ENCODE results near the gene DIDO1.
"Not testable (repeated sequence)": the region's sequence is repeated elsewhere in the genome, so short reads cannot be mapped to it uniquely, and the experiment has no call there.

DIDO1 gene

DNA sequence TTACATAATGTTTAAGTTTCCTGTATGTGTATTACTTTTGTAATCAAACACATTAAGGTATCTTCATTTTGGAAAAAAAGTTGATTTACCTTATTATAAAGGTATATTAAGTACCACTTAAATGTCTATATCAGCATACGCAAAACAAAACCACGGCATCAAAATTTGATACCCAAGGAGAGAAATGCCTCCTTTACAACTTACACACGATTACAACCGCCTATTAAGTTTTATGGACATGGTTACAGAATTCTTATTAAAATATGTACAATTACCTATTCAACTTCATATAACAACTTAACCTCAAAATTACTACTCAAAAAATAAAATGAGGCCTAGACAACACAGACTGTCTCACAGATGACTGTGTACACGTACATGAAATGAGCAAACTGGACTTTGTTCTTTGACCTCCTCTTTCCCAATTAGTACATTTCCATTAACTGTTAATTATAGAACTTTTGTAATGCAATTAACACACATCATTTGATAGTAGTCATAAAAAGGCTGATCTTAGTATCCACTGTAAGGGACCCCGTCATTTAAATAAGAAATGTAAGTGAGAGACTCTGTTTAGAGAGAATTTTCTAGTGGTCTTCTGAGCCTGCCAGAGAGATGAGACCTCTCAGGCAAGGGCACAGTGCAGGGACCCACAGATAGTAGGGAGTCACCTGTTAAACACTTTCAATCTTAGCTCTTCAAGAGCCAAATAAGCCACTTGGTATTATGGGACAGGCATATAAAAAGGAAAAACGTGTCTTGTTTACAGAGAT lies 2.5 kb downstream of the DIDO1 start:
- Histone ChIP-seq H3K4me2 (ENCODE audit: low read length, poor library complexity, severe bottlenecking) (peak overlapping the region; percentile 83), H3K4me3 (ENCODE audit: insufficient read depth in 1 of 2, low read depth in 1 of 2, low read length in 2 of 2) (peak overlapping the region in 1 of 2 experiments; percentile 95), H3K4ac (ENCODE audit: low read depth in 1 of 2, low read length in 2 of 2) (no peak overlapping the region), H3K27me3 (ENCODE audit: control insufficient read depth in 1 of 2, insufficient read depth in 1 of 2, low read length in 2 of 2) (no peaks in the 10 kb centered on the region), H3K9ac (ENCODE audit: low read length) (peak overlapping the region; percentile 99), H3K4me1 (ENCODE audit: control insufficient read depth, insufficient read depth, low read depth, low read length) (peaks cover 34% of the 10 kb centered on the region), H2BK12ac (ENCODE audit: low read length in 2 of 2) (no peak overlapping the region), H2BK5ac (ENCODE audit: low read depth, low read length, poor library complexity, severe bottlenecking) (no peak overlapping the region), H3K79me1 (replicated peaks; ENCODE audit: low read length, poor library complexity, severe bottlenecking) (no peaks in the 10 kb centered on the region), H3K23ac (ENCODE audit: low read length in 2 of 2) (peak overlapping the region in 1 of 2 experiments; percentile 43), H2AFZ (ENCODE audit: low read depth, low read length) (no peak overlapping the region), H3K27ac (ENCODE audit: low read length, poor library complexity, severe bottlenecking) (peak overlapping the region; percentile 42), H3K36me3 (ENCODE audit: control insufficient read depth in 1 of 2, insufficient read depth in 2 of 2, low read depth in 1 of 2, low read length in 2 of 2) (no peaks in the 10 kb centered on the region), H3K9me3 (ENCODE audit: control insufficient read depth, low read length) (no peaks in the 10 kb centered on the region), H2AK5ac (ENCODE audit: low read length, severe bottlenecking) (no peak overlapping the region), H4K91ac (ENCODE audit: low read length) (no peak overlapping the region), H4K8ac (ENCODE audit: low read length) (no peak overlapping the region), H2BK15ac (ENCODE audit: low read depth, poor library complexity, severe bottlenecking) (no peak overlapping the region), H3K18ac (ENCODE audit: low read depth in 1 of 2, low read length in 2 of 2) (no peak overlapping the region), H2BK120ac (ENCODE audit: low read depth, low read length) (no peak overlapping the region), H3K14ac (ENCODE audit: low read length in 2 of 2) (no peak overlapping the region)
- no peak for DNase-seq
- WGBS = 64% methylated on average over 4 of the region's 7 CpGs

DNA sequence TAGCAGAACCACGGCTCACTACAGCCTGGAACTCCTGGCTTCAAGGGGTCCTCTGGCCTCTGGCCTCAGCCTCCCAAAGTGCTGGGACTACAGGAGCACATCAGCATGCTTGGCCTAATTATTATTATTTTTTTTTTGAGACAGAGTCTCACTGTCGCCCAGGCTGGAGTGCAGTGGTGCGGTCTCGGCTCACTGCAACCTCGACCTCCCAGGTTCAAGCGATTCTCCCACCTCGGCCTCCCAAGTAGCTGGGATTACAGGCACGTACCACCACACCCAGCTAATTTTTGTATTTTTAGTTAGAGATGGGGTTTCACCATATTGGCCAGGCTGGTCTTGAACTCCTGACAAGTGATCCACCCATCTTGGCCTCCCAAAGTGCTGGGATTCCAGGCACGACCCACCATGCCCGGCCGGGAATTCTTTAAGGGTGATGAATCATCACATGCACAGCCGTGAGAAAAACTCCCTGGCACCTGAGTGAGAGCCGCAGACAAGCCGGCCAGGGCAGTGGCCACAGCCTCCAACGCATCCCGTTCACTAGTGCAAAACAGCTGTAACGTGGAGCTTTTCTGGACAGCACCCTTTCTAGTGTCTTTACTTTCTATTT lies 3.1 kb downstream of the DIDO1 start:
- Histone ChIP-seq H3K27ac (ENCODE audit: low read length, poor library complexity, severe bottlenecking) (peak overlapping the region; percentile 62), H3K9ac (ENCODE audit: low read length) (peak overlapping the region; percentile 99), H3K4me2 (ENCODE audit: low read length, poor library complexity, severe bottlenecking) (peak overlapping the region; percentile 38), H3K4me1 (ENCODE audit: control insufficient read depth, insufficient read depth, low read depth, low read length) (peaks cover 33% of the 10 kb centered on the region), H3K4me3 (ENCODE audit: insufficient read depth in 1 of 2, low read depth in 1 of 2, low read length in 2 of 2) (peak overlapping the region in 1 of 2 experiments; percentile 36)
- H2BK15ac ChIP-seq (ENCODE audit: low read depth, poor library complexity, severe bottlenecking); H4K8ac ChIP-seq (ENCODE audit: low read length); H2BK12ac ChIP-seq (ENCODE audit: low read length in 2 of 2); H3K14ac ChIP-seq (ENCODE audit: low read length in 2 of 2); H2AK5ac ChIP-seq (ENCODE audit: low read length, severe bottlenecking); H3K79me1 ChIP-seq (replicated peaks; ENCODE audit: low read length, poor library complexity, severe bottlenecking); H3K23ac ChIP-seq (ENCODE audit: low read length in 2 of 2); H4K91ac ChIP-seq (ENCODE audit: low read length); H3K4ac ChIP-seq (ENCODE audit: low read depth in 1 of 2, low read length in 2 of 2); H3K18ac ChIP-seq (ENCODE audit: low read depth in 1 of 2, low read length in 2 of 2); H3K36me3 ChIP-seq (ENCODE audit: control insufficient read depth in 1 of 2, insufficient read depth in 2 of 2, low read depth in 1 of 2, low read length in 2 of 2); H2BK120ac ChIP-seq (ENCODE audit: low read depth, low read length); H3K27me3 ChIP-seq (ENCODE audit: control insufficient read depth in 1 of 2, insufficient read depth in 1 of 2, low read length in 2 of 2); H2BK5ac ChIP-seq (ENCODE audit: low read depth, low read length, poor library complexity, severe bottlenecking); H3K9me3 ChIP-seq (ENCODE audit: control insufficient read depth, low read length); H2AFZ ChIP-seq (ENCODE audit: low read depth, low read length): not testable (repeated sequence)
- 64% methylated on average over 13 of the region's 17 CpGs for WGBS
- DNase-seq = peak; percentile 80

DNA sequence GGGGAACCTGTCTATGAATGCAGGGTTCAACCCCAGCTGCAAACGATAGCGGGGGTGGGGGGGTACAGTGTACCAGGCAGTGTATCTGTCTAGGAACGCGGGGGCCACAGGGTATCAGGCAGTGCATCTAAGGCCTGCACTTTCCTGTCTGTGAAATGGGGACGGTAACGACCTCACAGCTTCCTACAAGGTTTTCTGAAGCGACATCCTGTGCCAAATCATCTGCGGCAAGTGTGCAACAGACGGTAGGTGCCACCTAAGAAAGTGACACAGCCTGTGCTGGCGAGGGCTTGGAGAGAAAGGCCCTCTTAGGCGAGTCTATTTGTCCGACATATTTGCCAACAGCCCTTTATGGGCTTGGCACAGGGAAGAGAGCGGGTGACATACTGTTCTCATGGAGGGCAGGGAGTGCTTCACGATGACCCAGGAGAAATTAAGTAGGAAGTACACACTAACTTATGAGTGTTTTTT lies 3.8 kb downstream of the DIDO1 start:
- Histone ChIP-seq H2AK5ac (ENCODE audit: low read length, severe bottlenecking) (no peak overlapping the region), H3K4me2 (ENCODE audit: low read length, poor library complexity, severe bottlenecking) (no peak overlapping the region), H2AFZ (ENCODE audit: low read depth, low read length) (no peak overlapping the region), H2BK120ac (ENCODE audit: low read depth, low read length) (no peak overlapping the region), H3K79me1 (replicated peaks; ENCODE audit: low read length, poor library complexity, severe bottlenecking) (no peaks in the 10 kb centered on the region), H2BK12ac (ENCODE audit: low read length in 2 of 2) (no peak overlapping the region), H3K9me3 (ENCODE audit: control insufficient read depth, low read length) (no peaks in the 10 kb centered on the region), H3K27me3 (ENCODE audit: control insufficient read depth in 1 of 2, insufficient read depth in 1 of 2, low read length in 2 of 2) (no peaks in the 10 kb centered on the region), H4K91ac (ENCODE audit: low read length) (no peak overlapping the region), H3K14ac (ENCODE audit: low read length in 2 of 2) (no peak overlapping the region), H3K4me1 (ENCODE audit: control insufficient read depth, insufficient read depth, low read depth, low read length) (peaks cover 31% of the 10 kb centered on the region), H4K8ac (ENCODE audit: low read length) (no peak overlapping the region), H3K4ac (ENCODE audit: low read depth in 1 of 2, low read length in 2 of 2) (no peak overlapping the region), H3K18ac (ENCODE audit: low read depth in 1 of 2, low read length in 2 of 2) (no peak overlapping the region), H3K4me3 (ENCODE audit: insufficient read depth in 1 of 2, low read depth in 1 of 2, low read length in 2 of 2) (peak overlapping the region in 1 of 2 experiments; percentile 36), H2BK5ac (ENCODE audit: low read depth, low read length, poor library complexity, severe bottlenecking) (no peak overlapping the region), H2BK15ac (ENCODE audit: low read depth, poor library complexity, severe bottlenecking) (no peak overlapping the region), H3K36me3 (ENCODE audit: control insufficient read depth in 1 of 2, insufficient read depth in 2 of 2, low read depth in 1 of 2, low read length in 2 of 2) (no peaks in the 10 kb centered on the region), H3K9ac (ENCODE audit: low read length) (peak overlapping the region; percentile 99), H3K27ac (ENCODE audit: low read length, poor library complexity, severe bottlenecking) (peak overlapping the region; percentile 62), H3K23ac (ENCODE audit: low read length in 2 of 2) (no peak overlapping the region)
- no peak for DNase-seq
- 94% methylated on average over 12 of the region's 14 CpGs for WGBS

DNA sequence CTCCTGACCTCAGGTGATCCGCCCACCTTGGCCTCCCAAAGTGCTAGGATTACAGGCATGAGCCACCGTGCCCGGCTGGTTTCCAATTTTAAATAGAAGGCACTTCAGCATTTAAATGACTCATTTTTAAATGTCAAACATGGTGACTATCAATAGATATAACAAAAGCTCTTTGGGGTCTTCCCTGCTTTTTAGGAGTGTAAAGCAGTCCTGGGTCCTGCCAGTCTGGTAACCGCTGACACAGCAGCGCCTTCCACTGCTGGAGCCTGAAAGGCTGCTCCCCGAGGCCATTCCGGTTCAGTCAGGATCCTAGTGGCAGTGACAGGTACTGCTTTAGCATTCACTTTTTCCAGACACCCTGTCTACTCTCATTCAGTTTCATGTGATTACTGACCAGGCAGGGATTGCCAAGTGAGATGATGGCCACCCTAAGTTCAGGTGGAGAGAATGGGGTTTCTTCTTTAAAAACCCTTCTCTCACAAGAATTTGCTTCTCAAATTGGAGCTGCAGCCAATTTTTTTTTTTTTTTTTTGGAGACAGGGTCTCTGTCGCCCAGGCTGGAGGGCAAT lies 5.1 kb downstream of the DIDO1 start:
- WGBS = 53% methylated on average over 6 of the region's 8 CpGs

More for the DNA sequence above, 5.1 kb downstream of the DIDO1 start:
- no peak overlapping the region for H3K4me3 ChIP-seq (ENCODE audit: insufficient read depth in 1 of 2, low read depth in 1 of 2, low read length in 2 of 2)
- H3K27me3 ChIP-seq (ENCODE audit: control insufficient read depth in 1 of 2, insufficient read depth in 1 of 2, low read length in 2 of 2) = no peaks in the 10 kb centered on the region
- H4K8ac ChIP-seq (ENCODE audit: low read length) = no peak overlapping the region
- H4K91ac ChIP-seq (ENCODE audit: low read length) = no peak overlapping the region
- peaks cover 28% of the 10 kb centered on the region for H3K4me1 ChIP-seq (ENCODE audit: control insufficient read depth, insufficient read depth, low read depth, low read length)
- H2BK12ac ChIP-seq (ENCODE audit: low read length in 2 of 2) = no peak overlapping the region
- H3K4ac ChIP-seq (ENCODE audit: low read depth in 1 of 2, low read length in 2 of 2) = no peak overlapping the region
- no peak overlapping the region for H3K18ac ChIP-seq (ENCODE audit: low read depth in 1 of 2, low read length in 2 of 2)
- no peak overlapping the region for H3K14ac ChIP-seq (ENCODE audit: low read length in 2 of 2)
- H2BK5ac ChIP-seq (ENCODE audit: low read depth, low read length, poor library complexity, severe bottlenecking) = no peak overlapping the region
- no peak overlapping the region for H3K27ac ChIP-seq (ENCODE audit: low read length, poor library complexity, severe bottlenecking)
- H2BK15ac ChIP-seq (ENCODE audit: low read depth, poor library complexity, severe bottlenecking) = no peak overlapping the region
- H3K9me3 ChIP-seq (ENCODE audit: control insufficient read depth, low read length) = no peaks in the 10 kb centered on the region
- no peak overlapping the region for H2AK5ac ChIP-seq (ENCODE audit: low read length, severe bottlenecking)
- H3K79me1 ChIP-seq (replicated peaks; ENCODE audit: low read length, poor library complexity, severe bottlenecking) = no peaks in the 10 kb centered on the region
- no peak overlapping the region for H3K23ac ChIP-seq (ENCODE audit: low read length in 2 of 2)
- H2AFZ ChIP-seq (ENCODE audit: low read depth, low read length) = no peak overlapping the region
- H3K36me3 ChIP-seq (ENCODE audit: control insufficient read depth in 1 of 2, insufficient read depth in 2 of 2, low read depth in 1 of 2, low read length in 2 of 2) = no peaks in the 10 kb centered on the region
- H3K9ac ChIP-seq (ENCODE audit: low read length) = peak overlapping the region; percentile 31
- H3K4me2 ChIP-seq (ENCODE audit: low read length, poor library complexity, severe bottlenecking) = no peak overlapping the region
- H2BK120ac ChIP-seq (ENCODE audit: low read depth, low read length) = no peak overlapping the region
- DNase-seq = peak; percentile 83
